IPS-18c (cell line): ENCODE data around the gene SEC14L2.
"Not testable (repeated sequence)": the region's sequence is repeated elsewhere in the genome, so short reads cannot be mapped to it uniquely, and the experiment has no call there.

Source experiments
- H3K4me3 ChIP-seq: 2 replicates; pipeline ENCODE4 v1.7.0; 2013; ENCODE audit warnings: low read depth, mild to moderate bottlenecking, low read length, moderate library complexity; ENCODE audit not compliant: insufficient read depth
- H3K9me3 ChIP-seq: one replicate; pipeline ENCODE4 v1.6.1; 2013; ENCODE audit warnings: mild to moderate bottlenecking, low read length, moderate library complexity; ENCODE audit not compliant: control insufficient read depth, insufficient read depth

SEC14L2 gene

GRCh38 chr22:30397656-30398635, 1.1 kb downstream of the SEC14L2 start:
- Histone ChIP-seq H3K9me3 (no peaks in the 10 kb centered on the region), H3K4me3 (peak overlapping the region; percentile 70)

GRCh38 chr22:30398685-30399680, 2.2 kb downstream of the SEC14L2 start:
- H3K9me3 ChIP-seq: no peaks in the 10 kb centered on the region
- no peak overlapping the region for H3K4me3 ChIP-seq

- Histone ChIP-seq H3K9me3 (no peaks in the 10 kb centered on the region), H3K4me3 (no peak overlapping the region)
These were observed 2.9 kb downstream of the SEC14L2 start for GRCh38 chr22:30399718-30400117.

- Histone ChIP-seq H3K4me3 (no peak overlapping the region), H3K9me3 (no peaks in the 10 kb centered on the region)
These were observed 3.3 kb downstream of the SEC14L2 start for GRCh38 chr22:30400159-30400558.

GRCh38 chr22:30401024-30401423, 4.2 kb downstream of the SEC14L2 start:
- H3K9me3 ChIP-seq, H3K4me3 ChIP-seq: not testable (repeated sequence)

- H3K4me3 ChIP-seq: no peak overlapping the region
- H3K9me3 ChIP-seq: no peaks in the 10 kb centered on the region
These were observed 5.4 kb downstream of the SEC14L2 start for GRCh38 chr22:30402028-30402765.

- H3K4me3 ChIP-seq, H3K9me3 ChIP-seq: not testable (repeated sequence)
These were observed 5.9 kb downstream of the SEC14L2 start for GRCh38 chr22:30402766-30403104.

GRCh38 chr22:30404307-30404706, 7.5 kb downstream of the SEC14L2 start:
- Histone ChIP-seq H3K9me3 (no peaks in the 10 kb centered on the region), H3K4me3 (no peak overlapping the region)

- no peaks in the 10 kb centered on the region for H3K9me3 ChIP-seq
- H3K4me3 ChIP-seq: no peak overlapping the region
These were observed 8.9 kb downstream of the SEC14L2 start for GRCh38 chr22:30405731-30406130.

GRCh38 chr22:30406400-30406799, 9.6 kb downstream of the SEC14L2 start:
- Histone ChIP-seq H3K9me3 (no peaks in the 10 kb centered on the region), H3K4me3 (no peak overlapping the region)

GRCh38 chr22:30408388-30409102, 11.7 kb downstream of the SEC14L2 start:
- no peak overlapping the region for H3K4me3 ChIP-seq
- H3K9me3 ChIP-seq: no peaks in the 10 kb centered on the region

- Histone ChIP-seq H3K4me3 (no peak overlapping the region), H3K9me3 (no peaks in the 10 kb centered on the region)
These were observed 15.0 kb downstream of the SEC14L2 start for GRCh38 chr22:30411780-30412179.

- H3K9me3 ChIP-seq: no peaks in the 10 kb centered on the region
- no peak overlapping the region for H3K4me3 ChIP-seq
These were observed 16.2 kb downstream of the SEC14L2 start for GRCh38 chr22:30413001-30413400.

GRCh38 chr22:30413745-30414524, 17.1 kb downstream of the SEC14L2 start:
- H3K4me3 ChIP-seq: no peak overlapping the region
- H3K9me3 ChIP-seq: no peaks in the 10 kb centered on the region

- no peak overlapping the region for H3K4me3 ChIP-seq
- no peaks in the 10 kb centered on the region for H3K9me3 ChIP-seq
These were observed 17.8 kb downstream of the SEC14L2 start for GRCh38 chr22:30414525-30415047.

- Histone ChIP-seq H3K9me3 (no peaks in the 10 kb centered on the region), H3K4me3 (no peak overlapping the region)
These were observed 19.6 kb downstream of the SEC14L2 start for GRCh38 chr22:30416403-30416802.
